ENCODE measurements around the gene CTSE.

Gene CTSE

DNA sequence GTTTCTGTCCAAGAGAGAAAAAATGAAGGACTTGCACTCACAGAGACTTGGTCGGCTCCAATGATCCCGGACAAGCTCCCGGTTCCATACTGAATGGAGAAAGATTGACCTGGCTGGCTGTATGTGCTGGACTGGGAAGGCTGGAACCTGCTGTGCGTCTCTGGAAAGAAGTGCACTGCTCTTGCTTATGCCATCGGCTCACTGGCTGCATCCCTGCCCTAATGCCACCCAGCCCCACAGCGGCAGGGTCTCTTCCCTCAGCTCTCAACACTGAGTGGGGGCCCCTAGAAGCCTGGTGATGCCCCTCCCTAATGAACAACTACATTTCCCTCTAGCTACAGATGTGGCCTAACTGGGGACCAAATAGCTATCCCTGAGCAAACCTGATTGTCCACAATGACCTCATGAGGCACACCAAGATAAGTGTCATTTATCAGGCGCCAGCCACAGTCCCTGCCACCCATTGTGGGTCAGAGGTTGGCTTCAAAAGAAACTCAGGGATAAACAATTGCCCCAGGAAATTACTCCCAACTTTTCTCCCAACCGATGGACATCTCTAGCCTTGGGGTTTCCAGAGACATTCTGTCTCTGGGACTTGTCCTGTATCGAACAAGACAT lies 2.6 kb downstream of the CTSE start:
- Histone ChIP-seq H3K36me3 (ENCODE audit: low read length) (no peaks in the 10 kb centered on the region), H3K9me3 (ENCODE audit: insufficient read depth, low read length) (no peaks in the 10 kb centered on the region), H3F3A (ENCODE audit: insufficient read depth) (no peaks in the 10 kb centered on the region), H3K4me3 (ENCODE audit: insufficient read depth, low read length, poor library complexity, severe bottlenecking) (no peak overlapping the region), H2AFZ (ENCODE audit: low read depth, low read length, severe bottlenecking) (no peak overlapping the region), H3K9me2 (replicated peaks; ENCODE audit: insufficient read depth, low read length) (no peaks in the 10 kb centered on the region), H3K27me3 (ENCODE audit: low read length) (no peaks in the 10 kb centered on the region), H4K20me1 (ENCODE audit: low read depth, low read length) (no peaks in the 10 kb centered on the region), H3K79me2 (ENCODE audit: insufficient read depth, low read length) (no peaks in the 10 kb centered on the region), H3K27ac (ENCODE audit: low read depth, low read length) (no peak overlapping the region), H3K9ac (ENCODE audit: low read length) (no peak overlapping the region), H3K4me2 (ENCODE audit: low read depth, low read length, poor library complexity, severe bottlenecking) (no peak overlapping the region)
- TF ChIP-seq EZH2phosphoT487 (conservative IDR thresholded peaks at IDR 0.05; ENCODE audit: low read length) = no peak
- TF ChIP-seq, protein P1, sequence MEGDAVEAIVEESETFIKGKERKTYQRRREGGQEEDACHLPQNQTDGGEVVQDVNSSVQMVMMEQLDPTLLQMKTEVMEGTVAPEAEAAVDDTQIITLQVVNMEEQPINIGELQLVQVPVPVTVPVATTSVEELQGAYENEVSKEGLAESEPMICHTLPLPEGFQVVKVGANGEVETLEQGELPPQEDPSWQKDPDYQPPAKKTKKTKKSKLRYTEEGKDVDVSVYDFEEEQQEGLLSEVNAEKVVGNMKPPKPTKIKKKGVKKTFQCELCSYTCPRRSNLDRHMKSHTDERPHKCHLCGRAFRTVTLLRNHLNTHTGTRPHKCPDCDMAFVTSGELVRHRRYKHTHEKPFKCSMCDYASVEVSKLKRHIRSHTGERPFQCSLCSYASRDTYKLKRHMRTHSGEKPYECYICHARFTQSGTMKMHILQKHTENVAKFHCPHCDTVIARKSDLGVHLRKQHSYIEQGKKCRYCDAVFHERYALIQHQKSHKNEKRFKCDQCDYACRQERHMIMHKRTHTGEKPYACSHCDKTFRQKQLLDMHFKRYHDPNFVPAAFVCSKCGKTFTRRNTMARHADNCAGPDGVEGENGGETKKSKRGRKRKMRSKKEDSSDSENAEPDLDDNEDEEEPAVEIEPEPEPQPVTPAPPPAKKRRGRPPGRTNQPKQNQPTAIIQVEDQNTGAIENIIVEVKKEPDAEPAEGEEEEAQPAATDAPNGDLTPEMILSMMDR (IDR thresholded peaks at IDR 0.05; ENCODE audit: insufficient read depth, low read length, poor library complexity, severe bottlenecking) = no peak

DNA sequence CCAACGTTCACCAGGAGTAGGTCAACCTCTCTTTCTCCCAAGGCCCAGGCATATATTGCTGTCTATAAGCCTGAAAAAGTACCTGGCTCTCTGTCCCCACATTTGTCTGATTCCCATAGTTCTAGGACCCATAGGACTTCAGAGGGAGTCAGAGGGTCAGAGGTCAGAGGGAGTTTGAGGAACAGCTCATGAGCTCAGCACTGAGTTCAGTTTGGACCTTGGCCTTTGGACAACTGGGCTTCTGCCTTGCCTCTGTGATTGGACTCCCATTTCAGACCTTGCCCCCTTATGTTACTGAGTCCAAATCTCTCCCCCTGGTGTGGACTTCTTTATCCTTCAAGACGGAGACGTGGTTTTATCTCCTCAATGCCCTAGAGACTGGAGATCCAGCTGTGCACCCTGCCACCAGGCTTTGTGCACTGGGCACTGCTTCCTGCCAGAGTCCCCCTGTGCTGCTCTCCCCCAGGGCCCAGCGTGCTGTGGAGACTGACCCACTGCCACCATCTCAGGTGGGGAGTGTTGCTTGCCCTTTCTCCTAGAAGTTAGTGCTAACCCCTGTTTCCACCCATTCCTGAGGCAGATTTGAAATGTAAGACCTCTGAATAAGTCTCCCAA lies 3.2 kb downstream of the CTSE start:
- H3K36me3 ChIP-seq (ENCODE audit: low read length) = no peaks in the 10 kb centered on the region
- H3K9ac ChIP-seq (ENCODE audit: low read length) = no peak overlapping the region
- no peaks in the 10 kb centered on the region for H3K9me3 ChIP-seq (ENCODE audit: insufficient read depth, low read length)
- no peaks in the 10 kb centered on the region for H4K20me1 ChIP-seq (ENCODE audit: low read depth, low read length)
- TF ChIP-seq, protein P1 (IDR thresholded peaks at IDR 0.05; ENCODE audit: insufficient read depth, low read length, poor library complexity, severe bottlenecking) = no peak
- TF ChIP-seq EZH2phosphoT487 (conservative IDR thresholded peaks at IDR 0.05; ENCODE audit: low read length) = no peak
- H3K9me2 ChIP-seq (replicated peaks; ENCODE audit: insufficient read depth, low read length) = no peaks in the 10 kb centered on the region
- H3K4me2 ChIP-seq (ENCODE audit: low read depth, low read length, poor library complexity, severe bottlenecking) = no peak overlapping the region
- H3K79me2 ChIP-seq (ENCODE audit: insufficient read depth, low read length) = no peaks in the 10 kb centered on the region
- H3K27me3 ChIP-seq (ENCODE audit: low read length) = no peaks in the 10 kb centered on the region
- no peak overlapping the region for H3K4me3 ChIP-seq (ENCODE audit: insufficient read depth, low read length, poor library complexity, severe bottlenecking)
- H3F3A ChIP-seq (ENCODE audit: insufficient read depth) = no peaks in the 10 kb centered on the region
- H3K27ac ChIP-seq (ENCODE audit: low read depth, low read length) = no peak overlapping the region
- H2AFZ ChIP-seq (ENCODE audit: low read depth, low read length, severe bottlenecking) = no peak overlapping the region

DNA sequence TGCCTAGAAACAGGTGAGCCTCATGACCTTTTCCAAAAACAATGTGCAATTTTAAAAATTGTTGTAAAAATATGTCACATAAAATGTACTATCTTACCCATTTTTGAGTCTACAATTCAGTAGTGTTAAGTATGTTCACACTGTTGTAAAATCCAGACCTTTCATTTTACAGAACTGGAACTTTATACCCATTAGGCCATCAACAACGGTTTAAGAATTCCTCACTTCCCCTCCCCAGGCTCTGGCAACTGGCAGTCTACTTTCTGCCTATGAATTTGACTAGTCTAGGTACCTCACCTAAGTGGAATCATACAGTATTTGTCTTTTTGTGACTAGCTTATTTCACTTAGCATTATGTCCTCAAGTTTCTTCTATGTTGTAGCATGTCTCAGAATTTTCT lies 8.6 kb downstream of the CTSE start:
- H3K4me3 ChIP-seq (ENCODE audit: insufficient read depth, low read length, poor library complexity, severe bottlenecking) = no peak overlapping the region
- H3K27ac ChIP-seq (ENCODE audit: low read depth, low read length) = no peak overlapping the region
- H3K9ac ChIP-seq (ENCODE audit: low read length) = no peak overlapping the region
- no peaks in the 10 kb centered on the region for H3K36me3 ChIP-seq (ENCODE audit: low read length)
- H3K27me3 ChIP-seq (ENCODE audit: low read length) = no peaks in the 10 kb centered on the region
- H2AFZ ChIP-seq (ENCODE audit: low read depth, low read length, severe bottlenecking) = no peak overlapping the region
- H3F3A ChIP-seq (ENCODE audit: insufficient read depth) = no peaks in the 10 kb centered on the region
- H3K79me2 ChIP-seq (ENCODE audit: insufficient read depth, low read length) = no peaks in the 10 kb centered on the region
- H4K20me1 ChIP-seq (ENCODE audit: low read depth, low read length) = no peaks in the 10 kb centered on the region
- TF ChIP-seq, protein P1 (IDR thresholded peaks at IDR 0.05; ENCODE audit: insufficient read depth, low read length, poor library complexity, severe bottlenecking) = no peak
- no peak for TF ChIP-seq EZH2phosphoT487 (conservative IDR thresholded peaks at IDR 0.05; ENCODE audit: low read length)
- no peaks in the 10 kb centered on the region for H3K9me3 ChIP-seq (ENCODE audit: insufficient read depth, low read length)
- no peaks in the 10 kb centered on the region for H3K9me2 ChIP-seq (replicated peaks; ENCODE audit: insufficient read depth, low read length)
- no peak overlapping the region for H3K4me2 ChIP-seq (ENCODE audit: low read depth, low read length, poor library complexity, severe bottlenecking)

Data from SU-DHL-6 (cell line).